A673 (cell line): ENCODE results near the gene RBX1. TPM values are rescaled to one million over a fixed set of nuclear protein-coding genes. Genes with fewer than 3 reads are reported as not detected.
"Not testable (repeated sequence)": the region's sequence is repeated elsewhere in the genome, so short reads cannot be mapped to it uniquely, and the experiment has no call there.

Experiments used
- BruUV-seq: library from RNA; stranded (reverse); fragments of 400-500 nt; replicated peaks from 2 replicates; lab custom pipeline; 2021; lab: Mats Ljungman, UMichigan
- CTCF ChIA-PET: fragments of 300-600 bp; sonication (Branson Sonifier 250); formaldehyde crosslinking; loops from one replicate; lab custom pipeline; 2022; ENCODE audit warnings: antibody characterized with exemption; lab: Charles Lee
- POLR2A ChIA-PET: fragments of 300-600 bp; sonication (Branson Sonifier 250); formaldehyde crosslinking; loops from one replicate; lab custom pipeline; 2022; ENCODE audit warnings: antibody characterized with exemption; ENCODE audit not compliant: low non-redundant PET; lab: Charles Lee
- DNase-seq: peaks from one replicate; pipeline ENCODE4 v3.0.0-alpha.2; 2015; ENCODE audit warnings: low spot score
- H3K27ac ChIP-seq: fragments of 200-600 bp; sonication (generic); 2 replicates; pipeline ENCODE4 v1.5.1; 2016; ENCODE audit warnings: mixed run types, low read depth, mild to moderate bottlenecking, mixed read lengths, antibody characterized with exemption, low read length; ENCODE audit not compliant: poor library complexity, severe bottlenecking
- H3K27me3 ChIP-seq: fragments of 200-600 bp; sonication (generic); replicated peaks from 2 replicates; pipeline ENCODE4 v1.6.1; 2017; ENCODE audit warnings: mixed run types, low read depth, mild to moderate bottlenecking, mixed read lengths, antibody characterized with exemption, low read length; ENCODE audit not compliant: insufficient read depth, poor library complexity
- H3K36me3 ChIP-seq: fragments of 200-600 bp; sonication (generic); 2 replicates; pipeline ENCODE4 v1.6.1; 2016; ENCODE audit warnings: mixed run types, mild to moderate bottlenecking, mixed read lengths, antibody characterized with exemption, low read length; ENCODE audit not compliant: insufficient read depth, poor library complexity, severe bottlenecking
- H3K4me1 ChIP-seq: fragments of 200-600 bp; sonication (generic); 2 replicates; pipeline ENCODE4 v1.6.1; 2017; ENCODE audit warnings: mixed run types, mild to moderate bottlenecking, mixed read lengths, antibody characterized with exemption, low read length; ENCODE audit not compliant: insufficient read depth, poor library complexity, severe bottlenecking
- H3K4me3 ChIP-seq: fragments of 200-600 bp; sonication (generic); 2 replicates; pipeline ENCODE4 v1.5.1; 2016; ENCODE audit warnings: low read depth, mixed run types, mild to moderate bottlenecking, mixed read lengths, low read length; ENCODE audit not compliant: poor library complexity, severe bottlenecking
- H3K9me3 ChIP-seq: fragments of 200-600 bp; sonication (generic); 2 replicates; pipeline ENCODE4 v1.6.1; 2016; ENCODE audit warnings: mixed run types, low read depth, mild to moderate bottlenecking, mixed read lengths, antibody characterized with exemption, low read length; ENCODE audit not compliant: poor library complexity, severe bottlenecking
- EZH2 ChIP-seq: fragments of 200-600 bp; sonication (generic); IDR thresholded peaks from 2 replicates; pipeline ENCODE4 v1.6.1; 2017; ENCODE audit warnings: borderline replicate concordance, low read depth, mild to moderate bottlenecking, mixed read lengths, antibody characterized with exemption, low read length; ENCODE audit not compliant: poor library complexity, severe bottlenecking
- intact Hi-C: fragments of 100-400 bp; cut with micrococcal nuclease; formaldehyde crosslinking; loops from one replicate; pipeline ENCODE4 v1.10.0; 2022; ENCODE audit not compliant: unreplicated experiment
- total RNA-seq: library from RNA; stranded (reverse); gene quantifications from 2 replicates; pipeline ENCODE4 v1.2.3, GENCODE V29; 2021
- TF ChIP-seq, protein P1 (sequence below): fragments of 300-800, 200-600 bp; sonication (generic); conservative IDR thresholded peaks from 2 replicates; pipeline ENCODE4 v1.5.1; 2017; ENCODE audit warnings: low read depth, mild to moderate bottlenecking, antibody characterized with exemption, low read length, moderate library complexity, mixed read lengths

The RBX1 gene
- total RNA-seq, 1 experiment from 2014 or later: 82.3 TPM

DNA sequence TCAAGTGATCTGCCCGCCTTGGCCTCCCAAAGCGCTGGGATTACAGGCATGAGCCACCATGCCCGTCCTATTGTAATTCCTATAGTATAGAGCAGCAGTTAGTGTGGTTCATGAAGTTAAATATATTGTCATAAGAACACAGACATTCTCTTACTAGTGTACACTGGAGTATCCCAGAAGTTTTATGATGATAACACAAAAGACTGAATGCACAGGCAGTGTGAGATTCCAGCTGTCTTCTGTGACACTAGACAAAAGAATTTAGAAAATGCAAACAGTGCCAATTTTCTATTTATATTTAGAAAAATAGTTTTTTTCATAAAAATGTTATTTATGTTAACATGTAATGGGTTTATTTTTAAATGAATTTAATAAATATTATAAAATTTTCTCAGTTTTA, 39.4 kb upstream of the RBX1 start:
- intact Hi-C loops: no loop called here
- no peaks in the 10 kb centered on the region for H3K4me1 ChIP-seq
- POLR2A ChIA-PET: no interaction called here
- TF ChIP-seq, protein P1, sequence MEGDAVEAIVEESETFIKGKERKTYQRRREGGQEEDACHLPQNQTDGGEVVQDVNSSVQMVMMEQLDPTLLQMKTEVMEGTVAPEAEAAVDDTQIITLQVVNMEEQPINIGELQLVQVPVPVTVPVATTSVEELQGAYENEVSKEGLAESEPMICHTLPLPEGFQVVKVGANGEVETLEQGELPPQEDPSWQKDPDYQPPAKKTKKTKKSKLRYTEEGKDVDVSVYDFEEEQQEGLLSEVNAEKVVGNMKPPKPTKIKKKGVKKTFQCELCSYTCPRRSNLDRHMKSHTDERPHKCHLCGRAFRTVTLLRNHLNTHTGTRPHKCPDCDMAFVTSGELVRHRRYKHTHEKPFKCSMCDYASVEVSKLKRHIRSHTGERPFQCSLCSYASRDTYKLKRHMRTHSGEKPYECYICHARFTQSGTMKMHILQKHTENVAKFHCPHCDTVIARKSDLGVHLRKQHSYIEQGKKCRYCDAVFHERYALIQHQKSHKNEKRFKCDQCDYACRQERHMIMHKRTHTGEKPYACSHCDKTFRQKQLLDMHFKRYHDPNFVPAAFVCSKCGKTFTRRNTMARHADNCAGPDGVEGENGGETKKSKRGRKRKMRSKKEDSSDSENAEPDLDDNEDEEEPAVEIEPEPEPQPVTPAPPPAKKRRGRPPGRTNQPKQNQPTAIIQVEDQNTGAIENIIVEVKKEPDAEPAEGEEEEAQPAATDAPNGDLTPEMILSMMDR: no peak
- TF ChIP-seq EZH2: no peak
- no peak for DNase-seq
- H3K4me3 ChIP-seq: no peak overlapping the region
- no peak overlapping the region for H3K27ac ChIP-seq
- CTCF ChIA-PET: no interaction called here
- peaks cover 21% of the 10 kb centered on the region for H3K36me3 ChIP-seq
- H3K27me3 ChIP-seq: no peaks in the 10 kb centered on the region
- no peaks in the 10 kb centered on the region for H3K9me3 ChIP-seq
- BruUV-seq: no TSS peak

DNA sequence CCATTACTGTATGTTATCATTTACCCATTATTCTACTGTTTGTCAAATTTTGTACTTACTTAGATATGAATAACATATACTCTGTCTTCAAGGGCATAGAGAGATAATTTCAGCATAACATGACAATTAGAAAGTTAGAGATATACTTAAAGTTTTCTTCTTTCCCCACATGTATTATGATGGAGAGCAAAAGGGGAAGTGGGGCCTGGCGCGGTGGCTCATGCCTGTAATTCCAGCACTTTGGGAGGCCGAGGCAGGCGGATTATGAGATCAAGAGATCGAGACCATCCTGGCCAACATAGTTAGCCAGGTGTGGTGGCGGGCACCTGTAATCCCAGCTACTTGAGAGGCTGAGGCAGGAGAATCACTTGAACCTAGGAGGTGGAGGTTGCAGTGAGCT, 38.2 kb upstream of the RBX1 start:
- CTCF ChIA-PET: interaction anchor here (1.5 kb wide), 1 partner anchor 9 kb away, joined by 3 read pairs; no protein-coding TSS in a partner anchor
- intact Hi-C loops, POLR2A ChIA-PET: not testable (repeated sequence)

DNA sequence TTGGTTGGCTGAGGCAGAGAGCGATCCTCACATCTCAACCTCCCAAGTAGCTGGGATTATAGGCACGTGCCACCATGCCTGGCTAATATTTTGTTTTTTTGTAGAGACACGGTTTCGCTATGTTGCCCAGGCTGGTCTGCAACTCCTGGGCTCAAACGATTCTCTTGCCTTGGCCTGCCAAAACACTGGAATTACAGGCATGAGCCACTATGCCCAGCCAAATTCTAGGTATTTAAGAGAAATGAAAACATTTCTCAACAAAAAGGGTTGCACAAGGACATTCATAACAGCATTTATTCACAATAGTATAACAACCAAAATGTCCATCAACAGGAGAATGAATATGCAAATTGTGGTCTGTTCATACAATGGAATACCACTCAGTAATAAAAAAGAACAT, 31.7 kb upstream of the RBX1 start:
- ChIA-PET CTCF (interaction anchor here (0.7 kb wide), 1 partner anchor 485 kb away, joined by 4 read pairs; no protein-coding TSS in a partner anchor), POLR2A (no interaction called here)

More for the DNA sequence above, 38.2 kb upstream of the RBX1 start:
- not testable (repeated sequence) for H3K27ac ChIP-seq, H3K4me3 ChIP-seq, DNase-seq, H3K27me3 ChIP-seq, H3K4me1 ChIP-seq, BruUV-seq, H3K9me3 ChIP-seq
- H3K36me3 ChIP-seq: peaks cover 19% of the 10 kb centered on the region

More for the DNA sequence above, 31.7 kb upstream of the RBX1 start:
- no peaks in the 10 kb centered on the region for H3K9me3 ChIP-seq
- no TSS peak for BruUV-seq
- peaks cover 28% of the 10 kb centered on the region for H3K36me3 ChIP-seq
- no peak overlapping the region for H3K27ac ChIP-seq
- no peaks in the 10 kb centered on the region for H3K27me3 ChIP-seq
- no peak overlapping the region for H3K4me3 ChIP-seq
- H3K4me1 ChIP-seq: no peaks in the 10 kb centered on the region
- intact Hi-C loops: no loop called here
- no peak for TF ChIP-seq EZH2
- TF ChIP-seq, protein P1: no peak
- no peak for DNase-seq
